Endothelial cell of umbilical vein (primary cell): ENCODE data around the gene NEURL2. TPM values are rescaled to one million over a fixed set of nuclear protein-coding genes. Genes with fewer than 3 reads are reported as not detected.

Source experiments
- BruUV-seq: library from RNA; stranded (reverse); fragments of 400-500 nt; replicated peaks from 2 replicates; lab custom pipeline; 2021; lab: Mats Ljungman, UMichigan
- CTCF ChIA-PET: fragments of 300-600, 350-600 bp; sonication (Branson Sonifier 250); formaldehyde crosslinking; loops from one replicate; lab custom pipeline; 2021; ENCODE audit warnings: antibody characterized with exemption, inconsistent platforms; lab: Charles Lee
- POLR2A ChIA-PET: fragments of 300-600, 350-600 bp; sonication (Branson Sonifier 250); formaldehyde crosslinking; loops from one replicate; lab custom pipeline; 2021; ENCODE audit warnings: antibody characterized with exemption, inconsistent platforms; lab: Charles Lee
- DNase-seq: peaks from one replicate; pipeline ENCODE4 v3.0.0-alpha.2; 2011; ENCODE audit warnings: low read depth, low spot score
- FAIRE-seq: peaks from 2 replicates; lab custom pipeline; 2011; peaks lifted over from hg19 to GRCh38; lab: Jason Lieb, UNC
- H2AFZ ChIP-seq: 2 replicates; pipeline ENCODE4 v1.6.0; 2012; ENCODE audit warnings: low read depth, low read length, control low read depth, inconsistent platforms
- H3K27ac ChIP-seq: 2 replicates; pipeline ENCODE4 v1.5.1; 2011; ENCODE audit warnings: low read depth, mild to moderate bottlenecking, control low read depth, low read length, moderate library complexity; ENCODE audit not compliant: insufficient read depth
- H3K27me3 ChIP-seq, 2 experiments: 2 replicates each; pipeline versions ENCODE4 v1.6.0 to v1.6.1; 2011; ENCODE audit warnings: low read length in 2 of 2, mixed read lengths in 1 of 2; ENCODE audit not compliant: control insufficient read depth in 2 of 2, insufficient read depth in 2 of 2
- H3K36me3 ChIP-seq, 2 experiments: 2 replicates in 1 of 2; 3 replicates in 1 of 2; pipeline ENCODE4 v1.5.1; 2011; ENCODE audit warnings: low read length in 2 of 2, mild to moderate bottlenecking in 1 of 2, moderate library complexity in 1 of 2; ENCODE audit not compliant: control insufficient read depth in 2 of 2, insufficient read depth in 2 of 2; ENCODE audit errors: extremely low read depth in 1 of 2
- H3K4me1 ChIP-seq: 3 replicates; pipeline ENCODE4 v1.5.1; 2011; ENCODE audit warnings: mild to moderate bottlenecking, low read length; ENCODE audit not compliant: control insufficient read depth, insufficient read depth; ENCODE audit errors: extremely low read depth
- H3K4me2 ChIP-seq: 2 replicates; pipeline ENCODE4 v1.6.1; 2011; ENCODE audit warnings: low read length, control low read depth, mixed read lengths; ENCODE audit not compliant: insufficient read depth
- H3K4me3 ChIP-seq, 3 experiments: fragments of 200-600 bp in 1 of 3; sonication (generic), shearing (Covaris generic) in 1 of 3; replicated peaks in 1 of 3; 2 replicates each; pipeline ENCODE4 v1.5.1; 2011 to 2016; ENCODE audit warnings: control low read depth in 3 of 3, low read length in 3 of 3, mild to moderate bottlenecking in 2 of 3, inconsistent platforms in 1 of 3, low read depth in 1 of 3, moderate library complexity in 1 of 3; ENCODE audit not compliant: insufficient read depth in 1 of 3
- H3K79me2 ChIP-seq: 2 replicates; pipeline ENCODE4 v1.6.0; 2012; ENCODE audit warnings: low read length, inconsistent platforms; ENCODE audit not compliant: control insufficient read depth, insufficient read depth
- H3K9ac ChIP-seq: replicated peaks from 2 replicates; pipeline ENCODE3; 2011; ENCODE audit warnings: low read length, control low read depth; ENCODE audit not compliant: insufficient read depth; ENCODE audit errors: extremely low read depth
- H3K9me1 ChIP-seq: replicated peaks from 3 replicates; pipeline ENCODE4 v1.6.0; 2011; ENCODE audit warnings: mild to moderate bottlenecking, low read length; ENCODE audit not compliant: control insufficient read depth, insufficient read depth; ENCODE audit errors: extremely low read depth
- H3K9me3 ChIP-seq: replicated peaks from 2 replicates; pipeline ENCODE4 v1.5.1; 2012; ENCODE audit warnings: low read length, inconsistent platforms; ENCODE audit not compliant: control insufficient read depth, insufficient read depth
- H4K20me1 ChIP-seq: replicated peaks from 2 replicates; pipeline ENCODE3; 2011; ENCODE audit warnings: mild to moderate bottlenecking, low read length; ENCODE audit not compliant: control insufficient read depth, insufficient read depth; ENCODE audit errors: extremely low read depth
- CTCF ChIP-seq, 2 donors: IDR thresholded peaks; 1 replicate in 1 of 2; 2 replicates in 1 of 2; pipeline ENCODE4 v1.5.1; 2011; ENCODE audit warnings: low read length in 2 of 2, mild to moderate bottlenecking in 2 of 2, moderate library complexity in 2 of 2, control low read depth in 1 of 2, inconsistent platforms in 1 of 2, low read depth in 1 of 2; ENCODE audit not compliant: insufficient read depth in 1 of 2; ENCODE audit errors: extremely low read depth in 1 of 2
- EZH2 ChIP-seq: IDR thresholded peaks from 2 replicates; pipeline ENCODE4 v1.6.1; 2012; ENCODE audit warnings: borderline replicate concordance, low read depth, mild to moderate bottlenecking, moderate library complexity, low read length, inconsistent platforms; ENCODE audit not compliant: severe bottlenecking
- FOS ChIP-seq: IDR thresholded peaks from 2 replicates; pipeline ENCODE4 v1.6.1; 2011; ENCODE audit warnings: mild to moderate bottlenecking, low read length, moderate library complexity, borderline replicate concordance; ENCODE audit not compliant: insufficient read depth
- GATA2 ChIP-seq: IDR thresholded peaks from 2 replicates; pipeline ENCODE4 v1.7.0; 2011; ENCODE audit warnings: low read depth, mild to moderate bottlenecking, moderate library complexity, mixed read lengths, low read length; ENCODE audit not compliant: insufficient read length, insufficient read depth
- JUN ChIP-seq: IDR thresholded peaks from 2 replicates; pipeline ENCODE4 v1.6.1; 2011; ENCODE audit warnings: borderline replicate concordance, low read depth; ENCODE audit not compliant: insufficient read length, insufficient read depth
- MYC ChIP-seq: IDR thresholded peaks from one replicate; pipeline ENCODE4 v1.6.1; 2011; ENCODE audit warnings: mild to moderate bottlenecking, low read depth, low read length
- POLR2A ChIP-seq: IDR thresholded peaks from 2 replicates; pipeline ENCODE4 v1.6.1; 2012; ENCODE audit warnings: low read depth, mild to moderate bottlenecking, control low read depth, low read length
- POLR2AphosphoS5 ChIP-seq: IDR thresholded peaks from 2 replicates; pipeline ENCODE4 v1.6.1; 2012; ENCODE audit warnings: low read depth, mild to moderate bottlenecking, control low read depth, low read length, moderate library complexity; ENCODE audit not compliant: insufficient read depth
- dilution Hi-C: fragments of 300-500 bp; cut with MboI; formaldehyde crosslinking; loops from one replicate; pipeline ENCODE4 v1.15.0; 2019; ENCODE audit warnings: low sequenced_read_pairs; ENCODE audit not compliant: extremely low pct_ligation_motif_present
- intact Hi-C: fragments of 100-400 bp; cut with micrococcal nuclease; formaldehyde crosslinking; loops from one replicate; pipeline ENCODE4 v1.10.0; 2022
- polyA plus RNA-seq, 4 experiments: library from polyadenylated mRNA; depleted of rRNA in 3 of 4; stranded (reverse) in 3 of 4; unstranded in 1 of 4; fragments of >200 nt; gene quantifications; 2 replicates each; pipeline versions ENCODE4 v1.2.1 to v1.2.3, GENCODE V29; 2011 to 2012; ENCODE audit warnings: missing spikeins in 1 of 4
- total RNA-seq: library from RNA; stranded (reverse); gene quantifications from 2 replicates; pipeline ENCODE4 v1.2.3, GENCODE V29; 2021
- TF ChIP-seq, protein P1 (sequence below): IDR thresholded peaks from 2 replicates; pipeline ENCODE4 v1.6.1; 2011; ENCODE audit not compliant: insufficient read depth, insufficient read length

Gene NEURL2
- total and polyA plus RNA-seq, 2 donors (not counting 3 experiments of a cell fraction or from before 2014, with no cell fraction given), result 2.8 to 5.4 TPM

- intact Hi-C loops (no loop called here), dilution Hi-C loops (no loop called here)
- peaks cover 0 to 15% of the 10 kb centered on the region in 2 experiments for H3K36me3 ChIP-seq
- no TSS peak for BruUV-seq
- H3K27me3 ChIP-seq, result no peaks in the 10 kb centered on the region
- H4K20me1 ChIP-seq, result no peaks in the 10 kb centered on the region
- FAIRE-seq (no peak), DNase-seq (no peak)
- no peak overlapping the region for H3K27ac ChIP-seq
- H3K79me2 ChIP-seq, result no peaks in the 10 kb centered on the region
- ChIA-PET CTCF (interaction anchor here (5.0 kb wide), 1 partner anchor 16 kb away, joined by 22 read pairs; the partner anchor contains the start of genes CTSA and NEURL2), POLR2A (no interaction called here)
- H3K9me3 ChIP-seq, result no peaks in the 10 kb centered on the region
- no peaks in the 10 kb centered on the region for H3K9me1 ChIP-seq
- no peak overlapping the region for H3K4me3 ChIP-seq
- no peak overlapping the region for H3K9ac ChIP-seq
- TF ChIP-seq MYC (no peak), JUN (no peak), POLR2A (no peak), EZH2 (no peak), GATA2 (no peak), POLR2AphosphoS5 (no peak), FOS (no peak), CTCF (IDR thresholded peaks at IDR 0.05; ENCODE audit: extremely low read depth in 1 of 2, insufficient read depth in 1 of 2, low read depth in 1 of 2, low read length in 2 of 2) (no peak)
- TF ChIP-seq, protein P1, sequence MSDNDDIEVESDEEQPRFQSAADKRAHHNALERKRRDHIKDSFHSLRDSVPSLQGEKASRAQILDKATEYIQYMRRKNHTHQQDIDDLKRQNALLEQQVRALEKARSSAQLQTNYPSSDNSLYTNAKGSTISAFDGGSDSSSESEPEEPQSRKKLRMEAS, result no peak
- H3K4me2 ChIP-seq, result no peak overlapping the region
- H3K4me1 ChIP-seq, result peaks cover 17% of the 10 kb centered on the region
- H2AFZ ChIP-seq, result no peak overlapping the region
Observed at GRCh38 chr20:45907219-45907948, 16.4 kb upstream of the NEURL2 start.
